Islet precursor cell (in vitro differentiated cells): ENCODE measurements around the gene AEN.

ENCODE experiments used
- DNase-seq: peaks from one replicate; pipeline ENCODE4 v3.0.0-alpha.2; 2018

Gene AEN

DNA sequence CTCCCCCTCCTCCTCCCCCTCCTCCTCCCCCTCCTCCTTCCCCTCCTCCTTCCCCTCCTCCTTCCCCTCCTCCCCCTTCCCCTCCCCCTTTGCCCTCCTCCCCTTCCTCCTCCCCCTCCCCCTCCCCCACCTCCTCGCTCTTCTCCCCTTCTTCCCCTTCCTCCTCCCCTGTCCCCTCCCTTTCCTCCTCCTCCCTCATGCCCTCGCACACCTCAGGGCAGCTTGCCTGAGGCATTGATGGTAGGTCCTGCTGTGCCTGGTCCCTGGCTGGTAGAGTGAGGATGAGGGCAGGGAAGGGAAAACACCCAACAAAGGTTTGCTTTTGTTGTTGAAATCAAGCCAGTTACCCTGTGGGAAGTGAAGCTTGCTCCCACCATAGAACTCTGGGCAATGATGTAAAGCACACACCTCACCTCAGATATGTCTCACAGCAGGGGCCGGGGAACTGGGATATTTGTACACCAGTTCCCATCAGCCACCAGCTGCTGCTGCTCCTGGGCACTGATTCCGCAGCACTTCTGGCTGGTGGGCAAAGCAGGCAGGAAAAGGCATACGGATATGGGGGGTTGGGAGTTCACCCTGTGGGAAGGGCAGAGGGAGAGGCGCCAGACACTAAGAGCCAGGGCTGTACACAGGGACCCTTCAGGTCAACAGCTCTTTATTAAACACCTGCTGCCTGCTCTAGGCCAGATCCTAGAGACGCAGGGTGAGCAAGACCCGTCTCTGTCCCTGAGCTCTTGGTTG, 31.5 kb downstream of the AEN start:
- DNase-seq: no peak

DNA sequence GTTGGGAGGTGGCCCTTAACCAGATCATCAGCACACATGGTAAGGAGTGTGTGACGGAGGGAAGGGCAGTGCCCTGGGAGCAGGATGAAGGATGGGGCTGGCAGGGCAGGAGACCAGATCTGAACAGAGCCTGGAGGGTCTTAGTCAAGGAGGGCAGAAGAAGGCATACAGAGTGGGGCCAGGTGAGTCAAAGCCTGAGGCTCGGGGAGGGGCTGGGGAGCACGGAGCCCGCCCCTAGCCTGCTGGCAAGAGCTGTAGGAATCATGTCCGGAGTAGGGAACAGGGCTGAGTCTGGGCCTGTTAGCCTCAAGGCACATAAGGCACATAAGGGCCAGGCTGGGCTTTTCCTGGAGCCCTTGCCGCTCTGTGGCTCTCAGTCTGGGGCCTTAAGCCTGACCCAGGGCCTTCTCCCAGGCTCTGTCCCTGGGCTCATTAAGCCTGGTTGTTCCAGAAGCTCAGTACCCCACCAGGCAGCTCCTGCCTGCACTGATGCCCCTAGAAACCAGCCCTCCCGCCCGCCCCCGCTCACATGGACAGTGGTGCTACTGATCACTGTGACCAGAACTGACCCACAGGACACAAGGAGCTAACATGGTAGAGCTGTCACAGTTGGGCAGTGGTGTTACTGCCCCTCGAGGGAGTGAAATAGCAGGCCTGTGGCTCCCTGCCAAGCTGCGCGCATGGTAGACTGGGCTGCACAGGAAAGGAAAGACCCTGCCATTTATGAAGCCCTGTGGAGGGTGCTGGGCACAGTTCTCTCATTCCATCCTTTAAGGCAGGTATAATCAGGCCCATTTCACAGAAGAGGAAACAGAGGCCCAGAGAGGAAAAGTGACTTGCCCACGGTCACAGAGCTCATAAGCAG, 32.3 kb downstream of the AEN start:
- DNase-seq: no peak

DNA sequence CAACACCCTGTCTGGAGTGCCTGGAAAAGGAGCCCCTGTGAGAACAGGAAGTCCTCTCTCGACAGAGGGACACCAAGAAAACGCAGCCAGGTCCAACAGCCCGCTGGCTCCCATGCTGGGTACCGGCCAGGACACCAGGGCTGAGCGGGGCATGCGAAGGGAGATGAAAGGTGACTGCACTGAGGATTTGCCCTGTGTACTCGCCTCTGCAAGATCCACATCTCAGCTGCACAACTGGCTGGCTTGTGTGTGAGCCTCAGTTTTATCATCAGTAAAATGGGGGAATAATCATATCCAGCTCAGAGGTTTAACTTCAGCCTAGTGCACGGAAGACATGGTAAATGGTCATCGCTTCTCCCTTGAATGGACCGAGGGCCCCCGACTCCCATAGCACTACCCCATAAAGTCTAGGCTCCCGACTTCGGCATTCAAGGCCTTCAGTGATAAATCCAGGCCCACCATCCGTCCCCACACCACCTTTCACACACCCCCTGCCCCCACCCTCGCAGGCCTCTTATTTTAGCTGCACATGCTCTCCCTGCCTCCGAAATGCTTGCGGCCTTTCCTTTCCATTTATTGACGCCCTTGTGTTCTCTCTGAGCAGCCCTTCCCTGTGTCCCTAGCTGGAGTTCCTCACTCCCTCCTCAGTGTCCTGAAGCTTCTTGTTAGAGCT, 33.4 kb downstream of the AEN start:
- no peak for DNase-seq

DNA sequence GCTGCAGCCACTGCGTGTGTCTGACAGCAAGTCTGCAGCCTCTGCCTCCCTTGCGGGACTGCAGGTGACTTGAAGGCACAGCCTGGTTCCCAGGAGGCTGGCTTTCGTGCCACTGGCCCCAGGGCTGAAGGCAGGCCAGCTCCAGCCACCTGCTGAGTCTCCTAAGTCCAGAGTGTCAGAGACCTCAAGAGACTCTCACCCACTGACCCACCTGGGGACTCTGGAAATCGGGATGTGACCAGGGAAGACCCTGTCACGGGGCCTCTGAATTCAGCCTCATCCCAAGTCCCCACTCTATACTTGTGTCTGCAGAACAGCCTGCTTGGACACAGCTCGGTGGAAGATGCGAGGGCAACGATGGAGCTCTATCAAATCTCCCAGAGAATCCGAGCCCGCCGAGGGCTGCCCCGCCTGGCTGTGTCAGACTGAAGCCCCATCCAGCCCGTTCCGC, 34.0 kb downstream of the AEN start:
- no peak for DNase-seq

DNA sequence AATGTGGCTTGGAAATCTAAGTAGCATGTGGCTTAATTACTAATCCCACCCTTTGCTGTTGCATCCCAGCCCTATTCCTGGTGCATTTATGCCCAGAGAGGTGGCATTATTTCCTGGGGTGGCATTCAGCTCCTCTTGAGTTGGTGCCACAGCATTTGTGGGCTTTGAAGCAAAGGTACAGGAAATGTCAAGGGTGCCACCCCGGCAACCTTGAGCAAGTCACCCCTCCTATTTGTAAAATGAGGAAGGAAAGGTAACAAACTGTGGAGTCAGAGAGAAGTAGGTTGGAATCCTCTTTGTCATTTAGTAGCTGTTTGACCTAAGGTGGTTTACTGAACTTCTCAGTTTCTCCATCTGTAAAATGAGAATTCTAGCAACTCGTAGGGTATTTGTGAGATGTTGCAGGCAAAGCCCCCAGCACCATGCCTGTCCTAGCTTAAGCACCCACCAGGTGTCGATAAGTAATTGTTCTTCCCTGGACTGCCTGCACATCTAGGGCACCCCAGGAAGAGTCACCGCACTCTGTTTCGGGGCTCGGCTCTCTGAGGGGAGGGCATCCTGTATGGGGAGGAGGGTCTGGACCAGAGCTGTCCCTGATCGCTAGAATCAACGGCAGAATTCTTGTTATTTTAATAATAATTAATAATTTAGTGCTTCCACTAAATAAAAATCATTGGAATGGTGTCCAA, 34.8 kb downstream of the AEN start:
- DNase-seq: no peak

DNA sequence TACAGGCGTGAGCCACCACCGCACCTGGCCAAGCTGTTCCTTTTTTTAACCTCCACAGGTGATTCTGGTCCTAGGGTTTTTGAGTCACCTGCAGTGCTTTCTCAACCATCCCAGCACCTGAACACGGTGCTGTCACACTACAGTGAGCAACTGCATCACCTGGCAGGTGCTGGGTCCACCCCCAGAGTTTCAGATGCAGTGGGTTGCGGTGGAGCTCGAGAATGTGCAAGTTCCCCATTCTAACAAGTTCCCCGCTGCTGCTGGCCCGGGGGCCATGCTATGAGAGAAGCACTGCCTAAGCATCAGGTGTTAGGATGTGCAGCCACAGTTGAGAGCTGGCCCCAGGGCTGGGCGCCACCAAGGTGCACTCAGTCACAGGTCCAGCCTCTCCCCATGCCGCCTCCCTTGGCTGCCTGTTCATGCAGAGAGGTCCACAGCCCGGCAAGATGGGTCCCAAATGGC, 35.7 kb downstream of the AEN start:
- no peak for DNase-seq

DNA sequence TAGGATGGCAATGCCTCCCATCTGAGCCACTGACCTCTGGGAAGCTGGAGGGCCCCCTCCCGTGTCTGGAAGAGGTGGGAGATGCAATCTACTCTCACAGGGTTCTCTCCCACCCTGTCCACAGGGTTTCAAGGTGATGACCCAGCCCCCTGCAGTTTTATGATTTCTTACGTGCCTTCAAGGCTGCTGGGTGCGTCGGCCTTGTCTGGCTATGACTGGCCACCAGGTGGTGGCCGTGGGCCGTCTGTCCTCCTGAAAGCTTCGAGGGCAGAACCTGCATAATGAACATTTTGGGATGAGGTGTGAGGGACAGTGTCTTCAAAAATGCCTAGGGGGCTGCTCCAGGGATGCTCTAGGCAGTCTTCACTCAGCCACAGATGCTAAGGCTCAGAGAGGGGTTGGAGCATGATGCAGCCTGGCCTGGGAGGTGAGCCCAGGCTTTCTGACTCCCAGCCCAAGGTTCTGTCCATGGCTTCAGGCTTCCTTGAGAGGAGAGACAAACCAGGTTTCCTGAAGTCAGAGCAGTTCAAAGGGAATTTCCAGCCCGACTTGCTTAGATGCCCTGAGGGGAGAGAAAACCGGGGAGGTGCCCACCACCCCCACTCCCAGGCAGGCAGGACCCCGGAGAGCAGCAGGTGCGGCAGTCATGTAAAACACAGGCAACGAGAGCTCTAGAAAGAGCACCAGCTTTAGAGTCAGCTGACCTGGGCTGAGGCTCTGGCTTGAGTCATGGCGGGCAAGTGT, 36.4 kb downstream of the AEN start:
- DNase-seq: peak; percentile 81

DNA sequence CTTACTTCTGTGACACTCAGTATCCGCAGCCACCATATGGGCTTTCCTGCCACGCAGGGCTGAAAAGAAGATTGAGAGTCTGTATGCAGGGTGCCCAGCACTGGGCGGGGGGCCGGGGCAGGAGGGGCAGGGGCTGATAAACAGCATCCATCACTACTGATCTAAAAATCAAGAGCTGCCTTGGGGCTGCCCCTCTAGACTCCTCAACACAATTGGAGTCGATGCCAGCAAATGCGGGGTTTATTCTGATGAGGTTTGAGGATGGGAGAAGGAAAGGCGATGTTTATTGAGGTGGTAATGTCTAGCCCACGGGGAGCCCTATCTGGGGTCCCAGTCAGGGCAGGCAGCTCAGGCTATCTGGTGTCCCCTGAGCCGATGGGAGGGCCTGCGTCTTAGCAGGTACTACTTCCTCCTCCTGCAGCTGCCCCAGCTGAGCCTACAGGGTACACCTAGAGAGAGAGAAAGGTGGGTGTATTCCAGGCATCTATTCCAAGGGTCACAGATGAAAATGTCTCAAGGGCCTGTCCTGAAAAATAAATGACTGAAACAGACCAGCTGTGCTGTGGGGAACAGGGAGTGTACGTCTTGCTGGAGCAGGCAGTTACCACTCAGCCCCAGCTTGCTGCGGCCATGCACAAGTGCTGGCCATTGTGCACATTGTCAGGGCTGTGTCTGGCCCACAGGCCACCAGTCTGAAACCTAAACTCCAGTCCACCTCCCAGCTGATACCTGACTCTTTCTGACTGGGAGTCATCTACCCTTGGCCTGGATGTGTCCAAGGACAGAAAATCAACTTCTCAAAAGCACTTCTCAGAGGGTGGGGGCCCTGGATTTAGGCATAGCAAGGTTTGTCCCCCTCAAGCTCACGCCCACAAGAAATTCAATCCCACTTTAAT, 37.2 kb downstream of the AEN start:
- DNase-seq: no peak

DNA sequence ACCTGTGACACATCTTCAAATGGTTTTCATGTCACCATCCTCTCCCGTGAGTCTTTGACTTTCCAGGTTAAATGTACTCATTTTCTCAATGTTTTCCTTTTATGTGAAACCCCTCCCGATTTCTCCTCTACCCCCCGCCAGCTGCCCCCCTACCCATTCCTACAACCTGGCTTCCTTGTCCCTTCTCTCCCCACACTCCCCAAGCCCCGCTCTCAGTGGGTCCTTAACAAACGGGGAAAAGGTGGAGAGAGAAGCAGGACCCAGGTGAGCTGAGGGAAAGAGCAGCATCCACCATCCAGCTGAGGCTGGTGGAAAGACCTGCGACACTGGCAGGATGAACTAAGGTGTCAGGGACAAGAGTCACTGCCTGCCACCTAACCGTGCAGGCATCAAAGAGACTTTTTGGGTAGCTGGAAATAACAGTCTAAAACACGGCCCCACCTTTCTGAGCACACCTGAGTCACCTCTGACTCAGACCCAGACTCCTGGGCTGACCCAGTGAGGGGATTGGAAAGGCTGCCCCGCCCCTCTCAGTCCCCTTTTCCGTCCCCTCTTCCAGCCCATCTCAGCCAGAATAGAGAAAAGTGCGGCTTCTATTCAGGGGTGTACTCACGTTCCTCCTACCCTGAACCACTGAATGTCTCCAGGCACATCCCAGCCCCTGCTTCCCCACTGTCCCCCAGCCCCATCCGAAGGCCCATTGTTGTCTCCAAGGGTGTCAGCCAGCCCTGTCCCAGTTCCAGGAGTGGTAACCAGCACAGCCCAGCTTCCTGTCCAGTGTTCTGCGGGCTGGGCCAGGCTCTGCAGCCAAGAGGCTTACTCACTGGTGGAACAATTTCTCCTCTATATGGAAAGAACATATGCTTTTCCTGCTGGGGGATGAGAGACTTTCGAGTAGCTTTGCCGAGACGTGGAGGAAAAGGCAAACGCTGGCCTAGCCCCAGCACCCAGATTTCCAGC, 38.1 kb downstream of the AEN start:
- DNase-seq: peak; percentile 74

DNA sequence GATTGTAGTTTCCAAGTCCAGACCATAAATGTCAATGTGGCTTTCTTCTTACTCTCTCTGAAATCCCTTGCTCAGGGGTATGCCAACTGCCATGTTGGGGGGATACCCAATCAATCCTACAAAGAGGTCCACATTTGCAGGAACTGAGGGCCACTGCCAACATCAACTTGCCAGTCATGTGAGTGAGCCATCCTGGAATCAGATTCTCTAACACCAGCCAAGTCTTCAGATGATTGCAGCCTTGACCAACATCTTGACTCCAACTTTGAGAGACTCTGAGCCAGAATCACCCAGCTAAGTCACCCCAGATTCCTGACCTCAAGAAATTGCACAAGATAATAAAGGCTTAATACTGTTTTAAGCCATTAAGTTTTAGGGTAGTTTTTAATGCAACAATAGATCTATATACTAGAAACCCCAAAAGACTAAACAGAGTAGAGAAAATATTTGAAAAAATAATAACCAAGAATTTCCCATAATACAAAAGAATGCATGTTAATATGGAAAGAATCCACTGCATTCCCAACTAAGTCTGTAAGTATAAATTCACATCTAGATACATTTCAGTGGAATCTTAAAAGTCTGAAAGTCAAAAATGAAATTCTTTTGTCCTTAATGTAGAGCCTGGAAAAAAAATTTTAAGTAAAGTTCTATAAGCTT, 40.0 kb downstream of the AEN start:
- no peak for DNase-seq

DNA sequence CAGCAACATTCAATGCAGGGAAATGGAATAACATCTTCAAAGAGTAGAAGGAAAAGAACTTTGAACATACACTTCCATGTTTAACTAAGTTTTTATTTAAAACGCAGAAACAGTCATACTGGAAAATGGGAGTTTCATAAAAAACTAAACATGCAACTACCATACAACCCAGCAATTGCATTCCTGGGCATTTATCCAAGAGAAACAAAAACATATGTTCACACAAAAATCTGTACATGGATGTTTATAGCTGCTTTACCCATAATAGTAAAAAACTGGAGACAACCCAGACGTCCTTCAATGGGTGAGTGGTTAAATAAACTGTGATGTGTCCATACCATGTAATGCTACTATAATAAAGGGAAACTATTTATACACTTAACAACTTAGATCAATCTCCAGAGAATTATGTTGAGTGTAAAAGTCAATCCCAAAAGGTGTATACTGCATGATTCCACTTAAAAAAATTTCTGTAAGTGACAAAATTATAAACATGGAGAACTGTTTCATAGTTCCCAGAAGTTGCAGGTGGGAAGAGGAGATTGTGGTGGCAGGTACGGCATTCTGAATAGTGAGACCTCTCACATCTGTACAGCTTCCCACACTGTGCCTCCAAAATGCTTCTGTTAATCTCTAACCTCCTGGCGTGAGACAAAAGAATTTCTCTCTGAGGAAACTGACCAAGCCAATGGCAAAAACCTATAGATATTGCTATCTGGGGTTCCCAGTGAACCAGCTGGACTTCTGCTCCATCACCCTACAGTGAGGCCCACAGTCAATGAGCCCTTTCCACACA, 40.8 kb downstream of the AEN start:
- no peak for DNase-seq

DNA sequence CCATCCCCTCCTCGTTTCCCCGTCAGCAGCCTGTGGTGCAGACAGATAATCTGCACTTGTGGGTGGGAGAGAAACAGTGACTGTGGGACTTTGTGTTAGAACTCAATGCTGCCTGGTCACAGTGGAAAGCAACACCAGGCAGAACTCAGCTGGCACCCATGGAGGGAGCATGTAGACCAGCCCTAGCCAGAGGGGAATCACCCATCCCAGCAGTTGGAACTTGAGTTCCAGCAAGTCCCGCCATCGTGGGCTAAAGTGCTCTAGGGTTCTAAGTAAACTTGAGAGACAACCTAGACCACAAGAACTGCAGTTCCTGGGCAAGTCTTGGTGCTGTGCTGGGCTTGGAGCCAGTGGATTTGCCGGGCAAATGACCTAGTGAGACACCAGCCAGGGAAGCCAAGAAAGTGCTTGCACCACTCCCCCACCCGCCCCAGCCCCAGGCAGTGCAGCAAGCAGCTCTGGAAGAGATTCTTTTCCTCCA, 42.0 kb downstream of the AEN start:
- DNase-seq: no peak

DNA sequence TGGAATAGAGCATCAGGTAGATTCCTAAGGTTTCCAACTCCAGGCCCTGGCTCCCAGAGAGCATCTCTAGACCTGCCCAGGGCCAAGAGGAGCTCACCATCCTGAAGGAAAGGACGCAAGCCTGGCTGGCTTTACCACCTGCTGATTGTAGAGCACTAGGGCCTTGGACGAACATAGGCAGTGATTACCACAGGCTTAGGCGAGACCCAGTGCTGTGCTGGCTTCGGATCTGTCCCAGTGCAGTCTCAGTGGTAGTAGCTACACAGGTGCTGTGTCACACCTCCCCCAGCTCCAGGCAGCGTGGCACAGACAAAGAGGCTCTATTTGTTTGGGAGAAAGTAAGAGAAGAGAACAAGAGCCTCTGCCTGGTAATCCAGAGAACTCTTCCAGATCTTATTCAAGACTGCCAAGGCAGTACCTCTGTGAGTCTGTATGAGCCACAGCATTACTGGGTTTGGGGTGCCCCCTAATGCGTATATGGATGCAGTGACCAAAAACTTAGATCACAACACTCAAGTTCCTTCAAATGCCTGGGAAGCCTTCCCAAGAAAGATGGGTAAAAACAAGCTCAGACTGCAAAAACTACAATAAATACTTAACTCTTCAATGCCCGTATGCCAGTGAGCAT, 43.1 kb downstream of the AEN start:
- no peak for DNase-seq

DNA sequence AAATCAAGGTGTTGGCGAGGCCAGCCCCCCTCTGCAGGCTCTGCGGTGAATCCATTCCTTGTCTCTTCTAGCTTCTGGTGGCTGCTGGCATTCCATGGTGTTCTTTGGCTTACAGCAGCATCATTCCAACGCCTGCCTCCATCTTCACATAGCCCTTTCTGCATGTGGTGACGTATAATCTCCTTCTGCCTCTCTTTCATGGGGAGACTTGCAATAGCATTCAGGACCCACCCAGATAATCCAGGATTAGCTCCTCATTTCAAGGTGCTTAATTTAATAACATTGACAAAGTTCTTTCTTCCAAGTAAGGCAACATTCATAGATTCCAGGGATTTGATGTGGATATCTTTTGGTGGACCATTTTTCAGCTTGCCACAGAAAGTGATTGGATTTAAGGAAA, 53.5 kb downstream of the AEN start:
- no peak for DNase-seq

DNA sequence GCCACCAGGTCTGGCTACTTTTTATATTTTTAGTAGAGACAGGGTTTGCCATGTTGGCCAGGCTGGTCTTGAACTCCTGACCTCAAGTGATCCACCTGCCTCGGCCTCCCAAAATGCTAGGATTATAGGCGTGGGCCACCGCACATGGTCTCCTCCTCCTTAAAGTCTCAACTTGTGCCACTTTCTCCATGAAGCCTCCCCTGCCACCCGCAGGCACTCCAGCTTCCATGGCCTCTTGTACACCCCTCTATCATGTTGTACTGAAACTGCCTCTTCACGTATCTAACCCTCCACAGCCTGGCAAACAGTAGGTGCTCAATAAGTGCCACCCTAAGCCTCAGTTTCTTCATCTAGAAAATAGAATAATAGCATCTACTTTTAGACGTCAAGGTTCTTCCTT, 57.6 kb downstream of the AEN start:
- no peak for DNase-seq

DNA sequence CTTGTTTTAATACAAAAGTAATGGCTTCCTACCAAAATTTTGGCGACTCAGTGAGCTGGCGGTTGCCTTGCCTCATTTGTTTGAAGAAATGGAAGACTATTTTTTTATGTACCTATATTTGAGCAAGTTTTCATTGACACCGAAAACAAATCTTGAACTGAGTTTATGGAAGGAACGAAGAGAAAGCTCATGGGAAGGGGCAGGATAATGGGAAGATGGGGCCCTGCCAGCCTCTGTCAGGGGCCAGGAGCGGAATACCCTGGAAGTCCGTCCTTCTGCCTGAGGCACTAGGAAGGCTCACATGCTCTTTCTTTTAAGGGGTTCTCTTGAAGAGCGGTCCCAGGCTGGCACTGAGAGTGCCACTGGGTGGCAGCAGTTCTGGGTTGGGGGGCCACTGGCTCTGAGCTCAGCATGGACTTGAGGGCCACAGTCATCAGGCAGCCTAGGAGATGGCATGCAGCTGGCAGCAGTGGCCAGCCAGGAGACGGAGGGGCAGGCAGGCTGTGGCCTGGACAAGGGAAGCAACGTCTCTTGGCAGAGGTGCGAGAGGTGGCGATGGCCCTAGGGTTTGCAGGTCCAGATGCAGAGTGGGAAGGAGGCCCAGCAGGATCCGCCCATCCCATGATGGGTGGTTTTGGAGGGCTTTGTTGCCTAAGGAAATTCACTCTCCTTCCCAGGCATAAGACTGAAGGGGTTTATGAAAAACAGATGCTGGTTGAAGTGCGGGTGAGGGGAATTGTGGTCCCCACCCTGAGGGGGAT, 59.3 kb downstream of the AEN start:
- DNase-seq: no peak

DNA sequence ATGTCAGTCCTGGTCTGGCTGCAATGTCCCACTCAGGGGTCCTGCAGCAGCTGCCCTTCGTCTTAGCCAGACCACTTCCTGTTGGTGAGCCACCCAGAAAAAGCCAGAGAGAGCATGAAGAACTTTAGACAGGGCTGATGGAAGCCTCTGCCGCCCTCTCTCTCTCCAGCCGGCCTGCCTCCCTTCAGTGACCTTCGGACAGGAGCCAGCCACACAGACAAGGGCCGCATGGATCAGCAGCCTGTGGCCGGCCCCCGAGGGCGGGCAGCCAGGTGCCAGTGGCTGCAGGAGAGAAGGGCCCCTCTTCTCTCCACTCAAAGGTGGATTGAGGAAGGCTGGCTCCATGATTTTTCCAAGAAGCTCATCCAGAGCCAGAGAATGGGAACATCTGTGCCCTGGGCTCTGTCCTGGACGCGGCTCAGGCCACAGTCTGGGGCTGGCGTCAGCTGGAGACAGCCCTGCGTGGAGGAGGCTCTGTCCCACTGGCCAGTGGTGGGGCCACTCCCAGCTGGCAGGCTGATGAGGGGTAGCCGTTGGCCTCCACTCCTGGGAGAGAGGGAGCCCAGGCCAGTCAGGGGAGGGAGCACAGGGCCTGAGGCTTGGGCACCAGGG, 60.6 kb downstream of the AEN start:
- DNase-seq: peak; percentile 53
